PFSK-1 (cell line): Measurements from ENCODE around the gene SIAE.

Experiments used
- POLR2AphosphoS5 ChIP-seq: IDR thresholded peaks from 2 replicates; pipeline ENCODE4 v1.6.1; 2012; ENCODE audit warnings: low read depth, mild to moderate bottlenecking, control low read depth, low read length, moderate library complexity
- SIN3A ChIP-seq: IDR thresholded peaks from 2 replicates; pipeline ENCODE4 v1.6.1; 2012; ENCODE audit warnings: mild to moderate bottlenecking, low read length, moderate library complexity, borderline replicate concordance; ENCODE audit not compliant: insufficient read depth
- TAF1 ChIP-seq: IDR thresholded peaks from 2 replicates; pipeline ENCODE4 v1.6.1; 2012; ENCODE audit warnings: low read length, control low read depth, borderline replicate concordance; ENCODE audit not compliant: insufficient read depth
- TF ChIP-seq, protein P1 (sequence below), 2 experiments: IDR thresholded peaks; 2 replicates each; pipeline versions ENCODE4 v1.6.1 to v1.8.0; 2011 to 2012; ENCODE audit warnings: low read depth in 2 of 2, low read length in 2 of 2, control low read depth in 1 of 2, inconsistent platforms in 1 of 2, mild to moderate bottlenecking in 1 of 2, moderate library complexity in 1 of 2; ENCODE audit not compliant: insufficient read depth in 1 of 2

DNA sequence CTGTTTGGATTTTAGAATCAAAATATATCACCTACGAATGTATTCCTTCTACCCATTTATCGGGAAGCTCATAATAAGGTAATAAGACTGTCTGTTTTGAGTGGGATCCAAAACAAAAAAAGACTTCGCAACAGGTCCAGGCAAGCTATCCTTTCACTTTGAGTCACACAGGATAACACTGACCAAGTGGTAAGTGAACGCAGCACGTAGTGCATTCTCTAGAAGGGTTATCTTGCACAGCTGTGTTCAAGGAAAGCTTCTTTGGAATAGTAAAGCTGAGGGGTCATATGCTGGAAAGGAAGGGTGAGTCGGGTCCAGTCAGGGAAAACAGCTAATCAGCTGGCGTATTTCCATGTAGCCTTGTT is 43.9 kb upstream of the SIAE start:
- TF ChIP-seq TAF1: no peak
- TF ChIP-seq, protein P1, sequence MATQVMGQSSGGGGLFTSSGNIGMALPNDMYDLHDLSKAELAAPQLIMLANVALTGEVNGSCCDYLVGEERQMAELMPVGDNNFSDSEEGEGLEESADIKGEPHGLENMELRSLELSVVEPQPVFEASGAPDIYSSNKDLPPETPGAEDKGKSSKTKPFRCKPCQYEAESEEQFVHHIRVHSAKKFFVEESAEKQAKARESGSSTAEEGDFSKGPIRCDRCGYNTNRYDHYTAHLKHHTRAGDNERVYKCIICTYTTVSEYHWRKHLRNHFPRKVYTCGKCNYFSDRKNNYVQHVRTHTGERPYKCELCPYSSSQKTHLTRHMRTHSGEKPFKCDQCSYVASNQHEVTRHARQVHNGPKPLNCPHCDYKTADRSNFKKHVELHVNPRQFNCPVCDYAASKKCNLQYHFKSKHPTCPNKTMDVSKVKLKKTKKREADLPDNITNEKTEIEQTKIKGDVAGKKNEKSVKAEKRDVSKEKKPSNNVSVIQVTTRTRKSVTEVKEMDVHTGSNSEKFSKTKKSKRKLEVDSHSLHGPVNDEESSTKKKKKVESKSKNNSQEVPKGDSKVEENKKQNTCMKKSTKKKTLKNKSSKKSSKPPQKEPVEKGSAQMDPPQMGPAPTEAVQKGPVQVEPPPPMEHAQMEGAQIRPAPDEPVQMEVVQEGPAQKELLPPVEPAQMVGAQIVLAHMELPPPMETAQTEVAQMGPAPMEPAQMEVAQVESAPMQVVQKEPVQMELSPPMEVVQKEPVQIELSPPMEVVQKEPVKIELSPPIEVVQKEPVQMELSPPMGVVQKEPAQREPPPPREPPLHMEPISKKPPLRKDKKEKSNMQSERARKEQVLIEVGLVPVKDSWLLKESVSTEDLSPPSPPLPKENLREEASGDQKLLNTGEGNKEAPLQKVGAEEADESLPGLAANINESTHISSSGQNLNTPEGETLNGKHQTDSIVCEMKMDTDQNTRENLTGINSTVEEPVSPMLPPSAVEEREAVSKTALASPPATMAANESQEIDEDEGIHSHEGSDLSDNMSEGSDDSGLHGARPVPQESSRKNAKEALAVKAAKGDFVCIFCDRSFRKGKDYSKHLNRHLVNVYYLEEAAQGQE (IDR thresholded peaks at IDR 0.05; ENCODE audit: insufficient read depth in 1 of 2, low read depth in 2 of 2, low read length in 2 of 2): no peak
- TF ChIP-seq POLR2AphosphoS5: no peak
- no peak for TF ChIP-seq SIN3A
